A673 (cell line): ENCODE results near the gene CHID1.

Source experiments
- CTCF ChIP-seq: fragments of 300-800, 200-600 bp; sonication (generic); conservative IDR thresholded peaks from 2 replicates; pipeline ENCODE4 v1.5.1; 2017; ENCODE audit warnings: low read depth, mild to moderate bottlenecking, antibody characterized with exemption, low read length, moderate library complexity, mixed read lengths
- EZH2 ChIP-seq: fragments of 200-600 bp; sonication (generic); IDR thresholded peaks from 2 replicates; pipeline ENCODE4 v1.6.1; 2017; ENCODE audit warnings: borderline replicate concordance, low read depth, mild to moderate bottlenecking, mixed read lengths, antibody characterized with exemption, low read length; ENCODE audit not compliant: poor library complexity, severe bottlenecking

DNA sequence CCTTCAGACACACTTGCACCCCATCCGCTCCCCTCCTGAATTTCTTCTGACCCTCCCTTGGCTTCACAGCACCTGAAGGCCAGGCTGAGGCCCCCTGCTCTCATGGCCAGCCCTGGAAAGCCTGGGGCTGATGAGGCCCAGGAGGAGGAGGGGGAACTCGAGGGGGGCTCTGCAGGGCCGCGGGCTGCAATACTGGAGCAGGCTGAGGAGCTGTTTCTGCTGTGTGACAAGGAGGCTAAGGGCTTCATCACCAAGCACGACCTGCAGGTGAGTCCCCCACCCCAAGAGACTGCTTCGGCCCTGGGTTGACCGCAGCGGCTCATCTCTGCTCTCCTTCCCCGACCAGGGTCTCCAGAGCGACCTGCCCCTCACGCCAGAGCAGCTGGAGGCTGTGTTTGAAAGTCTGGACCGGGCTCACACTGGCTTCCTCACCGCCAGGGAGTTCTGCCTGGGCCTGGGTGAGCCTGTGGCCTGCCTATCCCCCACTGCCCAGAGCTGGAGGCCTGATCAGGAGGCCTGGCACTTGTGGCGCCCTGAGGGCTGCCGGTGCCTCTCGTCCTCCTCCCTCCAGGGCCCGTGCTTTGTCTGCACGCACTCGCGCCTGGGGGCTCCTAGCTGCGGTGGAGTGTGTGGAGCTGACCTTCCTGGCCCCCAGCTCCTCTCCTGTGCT, 82.0 kb downstream of the CHID1 start:
- no peak for TF ChIP-seq CTCF
- no peak for TF ChIP-seq EZH2
